ENCODE results near the gene GPC2. TPM values are rescaled to one million over a fixed set of nuclear protein-coding genes. Genes with fewer than 3 reads are reported as not detected.

The GPC2 gene
- polyA plus RNA-seq (2012; ENCODE audit: insufficient read length, low read depth), result 6.2 TPM

GRCh38 chr7:100177045-100178001 is at the start of gene GPC2, which contains the start of gene STAG3:
Gene GPC2, minus strand, starts transcription at chr7:100177381. Its CDS starts 182 bp downstream, at chr7:100177199.
Gene STAG3, plus strand, starts transcription at chr7:100177918. Its CDS starts 2,639 bp downstream, at chr7:100180557.
- TF ChIP-seq REST (IDR thresholded peaks at IDR 0.05; ENCODE audit: insufficient read depth in 1 of 2, low read depth in 2 of 2, low read length in 2 of 2) (no peak), POLR2AphosphoS5 (IDR thresholded peaks at IDR 0.05; ENCODE audit: low read depth, low read length) (peak; percentile 68; the same call in 1 of the 2 replicates), TAF1 (IDR thresholded peaks at IDR 0.05; ENCODE audit: borderline replicate concordance, insufficient read depth, low read length) (0 out of 2 replicates have a peak, but pooled peaks have one; percentile 38), FOXP2 (optimal IDR thresholded peaks at IDR 0.05; ENCODE audit: borderline replicate concordance, extremely low read depth, extremely low read length, insufficient read depth) (no peak), SIN3A (IDR thresholded peaks at IDR 0.05; ENCODE audit: borderline replicate concordance, insufficient read depth, low read length) (no peak)

GRCh38 chr7:100222445-100223132 is 45.4 kb upstream of the GPC2 start:
- no peak for TF ChIP-seq SIN3A (IDR thresholded peaks at IDR 0.05; ENCODE audit: borderline replicate concordance, insufficient read depth, low read length)
- no peak for TF ChIP-seq TAF1 (IDR thresholded peaks at IDR 0.05; ENCODE audit: borderline replicate concordance, insufficient read depth, low read length)
- TF ChIP-seq FOXP2 (optimal IDR thresholded peaks at IDR 0.05; ENCODE audit: borderline replicate concordance, extremely low read depth, extremely low read length, insufficient read depth), result no peak
- TF ChIP-seq POLR2AphosphoS5 (IDR thresholded peaks at IDR 0.05; ENCODE audit: low read depth, low read length), result no peak
- no peak for TF ChIP-seq REST (IDR thresholded peaks at IDR 0.05; ENCODE audit: insufficient read depth in 1 of 2, low read depth in 2 of 2, low read length in 2 of 2)

- TF ChIP-seq SIN3A (IDR thresholded peaks at IDR 0.05; ENCODE audit: borderline replicate concordance, insufficient read depth, low read length), result no peak
- no peak for TF ChIP-seq REST (IDR thresholded peaks at IDR 0.05; ENCODE audit: insufficient read depth in 1 of 2, low read depth in 2 of 2, low read length in 2 of 2)
- no peak for TF ChIP-seq TAF1 (IDR thresholded peaks at IDR 0.05; ENCODE audit: borderline replicate concordance, insufficient read depth, low read length)
- TF ChIP-seq FOXP2 (optimal IDR thresholded peaks at IDR 0.05; ENCODE audit: borderline replicate concordance, extremely low read depth, extremely low read length, insufficient read depth), result no peak
- no peak for TF ChIP-seq POLR2AphosphoS5 (IDR thresholded peaks at IDR 0.05; ENCODE audit: low read depth, low read length)
Measured at GRCh38 chr7:100221767-100222444, 44.7 kb upstream of the GPC2 start.

GRCh38 chr7:100221231-100221718 is 44.1 kb upstream of the GPC2 start:
- no peak for TF ChIP-seq SIN3A (IDR thresholded peaks at IDR 0.05; ENCODE audit: borderline replicate concordance, insufficient read depth, low read length)
- TF ChIP-seq FOXP2 (optimal IDR thresholded peaks at IDR 0.05; ENCODE audit: borderline replicate concordance, extremely low read depth, extremely low read length, insufficient read depth), result no peak
- TF ChIP-seq TAF1 (IDR thresholded peaks at IDR 0.05; ENCODE audit: borderline replicate concordance, insufficient read depth, low read length), result no peak
- TF ChIP-seq REST (IDR thresholded peaks at IDR 0.05; ENCODE audit: insufficient read depth in 1 of 2, low read depth in 2 of 2, low read length in 2 of 2), result no peak
- TF ChIP-seq POLR2AphosphoS5 (IDR thresholded peaks at IDR 0.05; ENCODE audit: low read depth, low read length), result no peak
